H1 (cell line): Measurements from ENCODE around the gene NUP85. TPM values are rescaled to one million over a fixed set of nuclear protein-coding genes. Genes with fewer than 3 reads are reported as not detected.
A peak's percentile ranks its signal among the peaks of the same experiment; 100 is the strongest.

Experiments used
- CTCF ChIA-PET: fragments of 300-600 bp; sonication (Branson Sonifier 250); formaldehyde crosslinking; loops from one replicate; lab custom pipeline; 2021; ENCODE audit not compliant: partially characterized antibody; lab: Charles Lee
- POLR2A ChIA-PET: fragments of 300-600 bp; sonication (Branson Sonifier 250); formaldehyde crosslinking; loops from one replicate; lab custom pipeline; 2021; ENCODE audit warnings: inconsistent platforms; ENCODE audit not compliant: partially characterized antibody; lab: Charles Lee
- DNase-seq, 2 experiments: peaks; one replicate each; pipeline versions ENCODE4 v3.0.0 to v3.0.0-alpha.2; 2010 to 2022; ENCODE audit warnings: low spot score in 2 of 2, low read depth in 1 of 2, mixed read lengths in 1 of 2
- FAIRE-seq: peaks from 2 replicates; lab custom pipeline; 2011; peaks lifted over from hg19 to GRCh38; lab: Jason Lieb, UNC
- H2AFZ ChIP-seq: 2 replicates; pipeline ENCODE4 v1.8.1; 2012; ENCODE audit warnings: low read length, inconsistent platforms
- H2AK5ac ChIP-seq: 2 replicates; pipeline ENCODE4 v1.6.1; 2013; ENCODE audit warnings: low read depth, low read length
- H2BK120ac ChIP-seq: replicated peaks from 2 replicates; pipeline ENCODE3; 2013; ENCODE audit warnings: low read depth, low read length, inconsistent platforms
- H2BK12ac ChIP-seq: 2 replicates; pipeline ENCODE4 v1.6.1; 2013; ENCODE audit warnings: low read depth, low read length
- H2BK15ac ChIP-seq: 2 replicates; pipeline ENCODE4 v1.6.1; 2013; ENCODE audit warnings: low read length
- H2BK20ac ChIP-seq: 2 replicates; pipeline ENCODE4 v1.6.1; 2013; ENCODE audit warnings: low read length
- H2BK5ac ChIP-seq: 2 replicates; pipeline ENCODE4 v1.6.1; 2013; ENCODE audit warnings: low read depth, low read length
- H3K14ac ChIP-seq: 2 replicates; pipeline ENCODE4 v1.6.1; 2013; ENCODE audit warnings: inconsistent platforms; ENCODE audit not compliant: insufficient read length
- H3K18ac ChIP-seq: 2 replicates; pipeline ENCODE4 v1.6.1; 2013; ENCODE audit warnings: low read length; ENCODE audit errors: extremely low read depth
- H3K23ac ChIP-seq: 2 replicates; pipeline ENCODE4 v1.6.1; 2013; ENCODE audit warnings: inconsistent platforms; ENCODE audit not compliant: insufficient read length
- H3K23me2 ChIP-seq: 2 replicates; pipeline ENCODE4 v1.6.1; 2013; ENCODE audit warnings: low read depth, low read length
- H3K27ac ChIP-seq: 2 replicates; pipeline ENCODE4 v1.6.1; 2011; ENCODE audit warnings: low read depth, low read length, inconsistent platforms
- H3K27me3 ChIP-seq, 4 experiments: replicated peaks in 1 of 4; 1 replicate in 1 of 4; 2 replicates in 3 of 4; pipeline versions ENCODE4 v1.6.1 to v1.8.1; 2011 to 2013; ENCODE audit warnings: low read length in 3 of 4, mild to moderate bottlenecking in 3 of 4, inconsistent platforms in 2 of 4, mixed read lengths in 2 of 4, moderate library complexity in 1 of 4; ENCODE audit not compliant: control insufficient read depth in 3 of 4, insufficient read depth in 3 of 4; ENCODE audit errors: extremely low read depth in 1 of 4
- H3K36me3 ChIP-seq, 4 experiments: 2 replicates each; pipeline versions ENCODE4 v1.6.1 to v1.8.1; 2011 to 2013; ENCODE audit warnings: mild to moderate bottlenecking in 4 of 4, low read length in 3 of 4, moderate library complexity in 2 of 4, control low read depth in 1 of 4, inconsistent platforms in 1 of 4; ENCODE audit not compliant: insufficient read depth in 4 of 4, control insufficient read depth in 2 of 4
- H3K4ac ChIP-seq: replicated peaks from 2 replicates; pipeline ENCODE3; 2013; ENCODE audit warnings: low read length, low read depth, mixed read lengths, inconsistent platforms; ENCODE audit not compliant: insufficient read length
- H3K4me1 ChIP-seq, 4 experiments: replicated peaks in 1 of 4; 1 replicate in 1 of 4; 2 replicates in 3 of 4; pipeline versions ENCODE4 v1.6.1 to v1.8.1; 2011 to 2013; ENCODE audit warnings: low read length in 3 of 4, inconsistent platforms in 2 of 4, mixed read lengths in 1 of 4; ENCODE audit not compliant: insufficient read depth in 4 of 4, control insufficient read depth in 3 of 4
- H3K4me2 ChIP-seq, 2 experiments: 2 replicates each; pipeline versions ENCODE4 v1.6.1 to v1.8.1; 2011 to 2013; ENCODE audit warnings: low read depth in 2 of 2, low read length in 2 of 2, control low read depth in 1 of 2, inconsistent platforms in 1 of 2, mild to moderate bottlenecking in 1 of 2; ENCODE audit not compliant: insufficient read depth in 1 of 2
- H3K4me3 ChIP-seq, 4 experiments: fragments of 200-600, 300-600 bp in 1 of 4; sonication (generic), shearing (Covaris generic), sonication (Bioruptor Twin) in 1 of 4; 2 replicates each; pipeline versions ENCODE4 v1.5.1 to v1.8.1; 2011 to 2016; ENCODE audit warnings: low read length in 4 of 4, low read depth in 3 of 4, control low read depth in 2 of 4, inconsistent platforms in 2 of 4, mild to moderate bottlenecking in 2 of 4, mixed read lengths in 1 of 4, moderate library complexity in 1 of 4; ENCODE audit not compliant: insufficient read depth in 2 of 4; ENCODE audit errors: extremely low read depth in 1 of 4
- H3K56ac ChIP-seq: replicated peaks from 2 replicates; pipeline ENCODE3; 2013; ENCODE audit warnings: low read depth, mild to moderate bottlenecking, mixed read lengths, low read length, inconsistent platforms; ENCODE audit not compliant: insufficient read length
- H3K79me1 ChIP-seq: 2 replicates; pipeline ENCODE4 v1.6.1; 2013; ENCODE audit warnings: low read depth, low read length, control low read depth
- H3K79me2 ChIP-seq, 2 experiments: 2 replicates each; pipeline versions ENCODE4 v1.6.1 to v1.8.1; 2012 to 2013; ENCODE audit warnings: low read length in 2 of 2, mild to moderate bottlenecking in 2 of 2, inconsistent platforms in 1 of 2; ENCODE audit not compliant: insufficient read depth in 2 of 2, control insufficient read depth in 1 of 2
- H3K9ac ChIP-seq, 4 experiments: replicated peaks in 1 of 4; 1 replicate in 1 of 4; 2 replicates in 3 of 4; pipeline versions ENCODE4 v1.6.1 to v1.8.1; 2011 to 2013; ENCODE audit warnings: low read depth in 3 of 4, low read length in 3 of 4, control low read depth in 2 of 4, mild to moderate bottlenecking in 2 of 4, moderate library complexity in 2 of 4, inconsistent platforms in 1 of 4; ENCODE audit errors: extremely low read depth in 1 of 4
- H3K9me3 ChIP-seq, 2 experiments: 2 replicates each; pipeline versions ENCODE4 v1.6.1 to v1.8.1; 2012 to 2013; ENCODE audit warnings: mild to moderate bottlenecking in 2 of 2, moderate library complexity in 2 of 2, control low read depth in 1 of 2, inconsistent platforms in 1 of 2, low read depth in 1 of 2, low read length in 1 of 2, mixed read lengths in 1 of 2; ENCODE audit not compliant: insufficient read depth in 2 of 2
- H4K20me1 ChIP-seq, 2 experiments: replicated peaks in 1 of 2; 2 replicates each; pipeline versions ENCODE3 to v1.8.1; 2011 to 2013; ENCODE audit warnings: inconsistent platforms in 2 of 2, low read length in 2 of 2, mild to moderate bottlenecking in 1 of 2; ENCODE audit not compliant: insufficient read depth in 2 of 2, control insufficient read depth in 1 of 2
- H4K5ac ChIP-seq: 2 replicates; pipeline ENCODE4 v1.6.1; 2013; ENCODE audit warnings: low read length, low read depth, mixed read lengths, inconsistent platforms; ENCODE audit not compliant: insufficient read length
- H4K8ac ChIP-seq: 2 replicates; pipeline ENCODE4 v1.8.0; 2013; ENCODE audit warnings: mild to moderate bottlenecking, moderate library complexity, low read length, inconsistent platforms; ENCODE audit not compliant: insufficient read depth; ENCODE audit errors: extremely low read depth
- H4K91ac ChIP-seq: replicated peaks from 2 replicates; pipeline ENCODE3; 2013; ENCODE audit warnings: low read length, mixed read lengths, inconsistent platforms; ENCODE audit not compliant: insufficient read length
- KDM5A ChIP-seq: fragments of 200-600 bp; IDR thresholded peaks from 2 replicates; pipeline ENCODE4 v1.7.1; 2012; ENCODE audit warnings: mild to moderate bottlenecking, low read length, inconsistent platforms, mixed read lengths
- PHF8 ChIP-seq: fragments of 200-600 bp; sonication (generic); conservative IDR thresholded peaks from 2 replicates; pipeline ENCODE4 v1.7.1; 2012; ENCODE audit warnings: low read depth, mild to moderate bottlenecking, inconsistent platforms, low read length, moderate library complexity
- RXRA ChIP-seq: IDR thresholded peaks from 2 replicates; pipeline ENCODE4 v1.6.1; 2011; ENCODE audit warnings: low read depth, mild to moderate bottlenecking, low read length, moderate library complexity; ENCODE audit not compliant: insufficient read depth
- SP2 ChIP-seq: IDR thresholded peaks from 2 replicates; pipeline ENCODE4 v1.6.1; 2012; ENCODE audit warnings: mild to moderate bottlenecking, low read length, inconsistent platforms
- WGBS, 2 experiments: shearing (Covaris generic) in 1 of 2; methylation state at CpG; one replicate each; pipeline versions ENCODE4 v1.1.6 to v1.1.7; 2013 to 2015; ENCODE audit warnings: low lambda C conversion rate in 2 of 2, mixed read lengths in 2 of 2, inconsistent platforms in 1 of 2, low coverage in 1 of 2, missing lambda C conversion rate in 1 of 2; ENCODE audit not compliant: insufficient replicate concordance in 2 of 2, insufficient coverage in 1 of 2, insufficient read length in 1 of 2; ENCODE audit errors: extremely low coverage in 1 of 2, missing lambda C conversion rate in 1 of 2; 5-methylcytosine and 5-hydroxymethylcytosine counted together
- polyA plus RNA-seq, 7 experiments: library from polyadenylated mRNA; depleted of rRNA in 3 of 7; stranded (reverse) in 5 of 7; unstranded in 2 of 7; fragments of >200 nt in 5 of 7; fragments of 200-250 nt in 2 of 7; gene quantifications; 1 replicate in 5 of 7; 2 replicates in 1 of 7; 4 replicates in 1 of 7; pipeline versions ENCODE4 v1.2.1 to v1.2.3, GENCODE V29; 2011 to 2013; ENCODE audit warnings: missing spikeins in 2 of 7, mixed read lengths in 2 of 7
- total RNA-seq: library from RNA; stranded (reverse); fragmentation: NEBNext Ultra II Directional; extraction: Animal tissue kit (Norgen Biotek cat#: 25700); gene quantifications from 2 replicates; pipeline ENCODE4 v1.2.1, GENCODE V29; 2021

NUP85 gene
- total and polyA plus RNA-seq, 2 of the 8 experiments (the other 6 are each of a cell fraction or from before 2014, with no cell fraction given), result 98.5 to 154 TPM

DNA sequence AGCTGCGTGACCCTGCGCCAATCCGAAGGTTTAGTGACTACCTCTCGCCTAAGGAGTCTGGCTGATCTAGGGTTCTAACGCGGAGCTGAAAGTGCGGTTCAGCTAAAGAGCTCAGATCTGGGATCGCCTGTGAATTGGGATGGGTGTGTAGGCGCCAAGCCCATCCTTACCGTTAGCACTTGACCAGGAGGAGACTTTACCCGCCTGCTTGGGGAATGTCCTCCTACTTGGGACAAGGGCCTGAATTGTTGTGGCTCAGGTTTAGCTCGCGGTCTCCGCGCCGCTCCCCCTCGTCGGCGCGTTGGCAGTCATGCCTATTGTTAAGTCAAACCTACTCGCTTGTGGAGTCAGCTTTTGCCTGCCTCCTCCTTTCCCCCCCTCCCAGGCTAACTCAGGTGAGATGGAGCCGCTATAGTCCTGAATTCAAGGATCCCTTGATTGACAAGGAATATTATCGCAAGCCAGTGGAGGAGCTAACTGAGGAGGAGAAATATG is 56.7 kb downstream of the NUP85 start:
- Histone ChIP-seq H2AFZ (peak overlapping the region; percentile 45; the same call in 1 of the 2 replicates), H2BK12ac (peak overlapping the region; percentile 45; the same call in 1 of the 2 replicates), H3K4me2 (peak overlapping the region; percentile 84 to 94), H3K56ac (peak overlapping the region; percentile 57), H2AK5ac (peak overlapping the region; percentile 7; the same call in 1 of the 2 replicates), H2BK5ac (peak overlapping the region; percentile 99), H3K4me1 (peaks cover 0 to 6% (median 3%) of the 10 kb centered on the region in 4 experiments; a peak in 4 of 7 replicates), H3K4me3 (peak overlapping the region; percentile 89 to 99 (median 94)), H3K23me2 (peaks cover 12% of the 10 kb centered on the region), H4K91ac (no peak overlapping the region), H3K9me3 (no peaks in the 10 kb centered on the region), H4K20me1 (peaks cover 2 to 9% of the 10 kb centered on the region in 2 experiments), H3K36me3 (peaks cover 12 to 33% (median 25%) of the 10 kb centered on the region in 4 experiments), H3K14ac (no peak overlapping the region), H3K23ac (no peak overlapping the region), H3K18ac (peak overlapping the region; percentile 88; the same call in 1 of the 2 replicates), H3K9ac (peak overlapping the region; percentile 90 to 100 (median 98)), H4K8ac (peak overlapping the region; percentile 99), H4K5ac (peak overlapping the region; percentile 98), H3K27me3 (no peaks in the 10 kb centered on the region), H2BK15ac (0 out of 2 replicates have a peak overlapping the region, but pooled peaks have one; percentile 10), H2BK120ac (no peak overlapping the region), H3K4ac (peak overlapping the region; percentile 23), H3K27ac (peak overlapping the region; percentile 99), H2BK20ac (no peak overlapping the region), H3K79me1 (peaks cover 9% of the 10 kb centered on the region), H3K79me2 (peaks cover 12 to 41% of the 10 kb centered on the region in 2 experiments)
- DNase-seq (no peak), FAIRE-seq (no peak)
- 2% methylated on average over 21 of the region's 23 CpGs; no CpG with 5 or more reads in 1 of the 2 experiments for WGBS, 2 experiments
- no peak for TF ChIP-seq RXRA
- no peak for TF ChIP-seq SP2
- TF ChIP-seq KDM5A, result peak; percentile 82; the same call in 1 of the 2 replicates
- 0 out of 2 replicates have a peak, but pooled peaks have one; percentile 27 for TF ChIP-seq PHF8
- ChIA-PET CTCF (interaction anchor here (0.6 to 21.2 kb wide), 19 partner anchors 8 to 237 kb away, joined by 3 to 369 read pairs (median 4); partner anchors contain the start of genes MIF4GD, SLC25A19 and TMEM94), POLR2A (interaction anchor here (0.8 to 4.7 kb wide), 30 partner anchors 9 to 523 kb away, joined by 3 to 62 read pairs (median 4); partner anchors contain the start of genes JPT1, MIF4GD, MRPL58 and NUP85)
